Panc1 (cell line): ENCODE data around the gene MTFP1. TPM values are rescaled to one million over a fixed set of nuclear protein-coding genes. Genes with fewer than 3 reads are reported as not detected.
A peak's percentile ranks its signal among the peaks of the same experiment; 100 is the strongest.

Experiments used
- ATAC-seq: fragments of 200-7000 bp; cut with Tn5 transposase; 2 replicates; pipeline ENCODE4 v1.9.1; 2020; ENCODE audit warnings: mild to moderate bottlenecking, moderate library complexity
- BruUV-seq: library from RNA; stranded (reverse); fragments of 400-500 nt; replicated peaks from 2 replicates; lab custom pipeline; 2021; lab: Mats Ljungman, UMichigan
- CTCF ChIA-PET: fragments of 300-600 bp; sonication (Branson Sonifier 250); formaldehyde crosslinking; loops from one replicate; lab custom pipeline; 2022; ENCODE audit warnings: antibody characterized with exemption; lab: Charles Lee
- POLR2A ChIA-PET: fragments of 300-600 bp; sonication (Branson Sonifier 250); formaldehyde crosslinking; loops from one replicate; lab custom pipeline; 2022; ENCODE audit warnings: antibody characterized with exemption; lab: Charles Lee
- DNase-seq: peaks from one replicate; pipeline ENCODE4 v3.0.0-alpha.2; 2010; ENCODE audit warnings: low read depth, low spot score
- H3K27ac ChIP-seq: 2 replicates; pipeline ENCODE4 v1.5.1; 2011; ENCODE audit warnings: mild to moderate bottlenecking, low read length, inconsistent platforms
- H3K27me3 ChIP-seq: fragments of 200-500 bp; sonication (Bioruptor generic); 2 replicates; pipeline ENCODE4 v1.6.0; 2014; ENCODE audit warnings: low read length, inconsistent platforms; ENCODE audit not compliant: control insufficient read depth, insufficient read depth
- H3K36me3 ChIP-seq: fragments of 200-500 bp; sonication (Bioruptor generic); 2 replicates; pipeline ENCODE4 v1.5.1; 2014; ENCODE audit warnings: inconsistent platforms, mild to moderate bottlenecking, low read length, moderate library complexity; ENCODE audit not compliant: control insufficient read depth, insufficient read depth
- H3K4me1 ChIP-seq: 2 replicates; pipeline ENCODE4 v1.5.1; 2011; ENCODE audit warnings: inconsistent platforms, mild to moderate bottlenecking, low read length, moderate library complexity; ENCODE audit not compliant: control insufficient read depth, insufficient read depth
- H3K4me3 ChIP-seq, 2 experiments: 2 replicates each; pipeline ENCODE4 v1.5.1; 2011 to 2012; ENCODE audit warnings: low read depth in 2 of 2, low read length in 2 of 2, mild to moderate bottlenecking in 2 of 2, inconsistent platforms in 1 of 2, moderate library complexity in 1 of 2
- H3K9me3 ChIP-seq: fragments of 200-500 bp; sonication (Bioruptor generic); 2 replicates; pipeline ENCODE4 v1.5.1; 2014; ENCODE audit warnings: low read depth, mild to moderate bottlenecking, inconsistent platforms, low read length, moderate library complexity; ENCODE audit not compliant: control insufficient read depth, insufficient read depth
- POLR2AphosphoS5 ChIP-seq: IDR thresholded peaks from 2 replicates; pipeline ENCODE4 v1.6.1; 2012; ENCODE audit warnings: mild to moderate bottlenecking, low read depth, low read length, moderate library complexity
- SIN3A ChIP-seq: IDR thresholded peaks from 2 replicates; pipeline ENCODE4 v1.6.1; 2012; ENCODE audit warnings: low read depth, mild to moderate bottlenecking, low read length, moderate library complexity, borderline replicate concordance; ENCODE audit not compliant: insufficient read depth
- TCF7L2 ChIP-seq: IDR thresholded peaks from 2 replicates; pipeline ENCODE4 v1.6.1; 2011; ENCODE audit warnings: mild to moderate bottlenecking, low read depth, low read length, inconsistent platforms
- in situ Hi-C: cut with HindIII; loops from 2 replicates; pipeline ENCODE4 v1.10.0; 2016; ENCODE audit warnings: low sequenced_read_pairs, low pct_unique_long_range_greater_than_20kb
- intact Hi-C: fragments of 100-400 bp; cut with micrococcal nuclease; formaldehyde crosslinking; loops from one replicate; pipeline ENCODE4 v1.10.0; 2022; ENCODE audit not compliant: unreplicated experiment
- total RNA-seq: library from RNA; stranded (reverse); gene quantifications from one replicate; pipeline ENCODE4 v1.2.1, GENCODE V29; 2021; ENCODE audit not compliant: unreplicated experiment
- TF ChIP-seq, protein P1 (sequence below), 2 experiments: IDR thresholded peaks; 2 replicates each; pipeline ENCODE4 v1.6.1; 2011 to 2012; ENCODE audit warnings: low read depth in 2 of 2, control low read depth in 1 of 2, low read length in 1 of 2, mild to moderate bottlenecking in 1 of 2, moderate library complexity in 1 of 2; ENCODE audit not compliant: insufficient read depth in 1 of 2
- TF ChIP-seq, protein P2 (sequence below): fragments of 450-650 bp; IDR thresholded peaks from 2 replicates; pipeline ENCODE4 v1.5.1; 2017; ENCODE audit warnings: mild to moderate bottlenecking

MTFP1 gene
- total RNA-seq, 1 experiment from 2014 or later: 21.5 TPM

- peak overlapping the region; percentile 62 to 82 for H3K4me3 ChIP-seq
- DNase-seq (no peak), ATAC-seq (peak; percentile 23)
- in situ Hi-C loops (no loop called here), intact Hi-C loops (no loop called here)
- peak overlapping the region; percentile 88 for H3K27ac ChIP-seq
- peaks cover 14% of the 10 kb centered on the region for H3K4me1 ChIP-seq
- ChIA-PET POLR2A (no interaction called here), CTCF (interaction anchor here (0.5 to 0.8 kb wide), 2 partner anchors 17 to 161 kb away, joined by 3 to 4 read pairs; no protein-coding TSS in a partner anchor)
- TSS peak; percentile 48 for BruUV-seq
- no peaks in the 10 kb centered on the region; the same call in 1 of the 2 replicates for H3K36me3 ChIP-seq
- H3K9me3 ChIP-seq: no peaks in the 10 kb centered on the region
- no peak for TF ChIP-seq POLR2AphosphoS5
- TF ChIP-seq, protein P1, sequence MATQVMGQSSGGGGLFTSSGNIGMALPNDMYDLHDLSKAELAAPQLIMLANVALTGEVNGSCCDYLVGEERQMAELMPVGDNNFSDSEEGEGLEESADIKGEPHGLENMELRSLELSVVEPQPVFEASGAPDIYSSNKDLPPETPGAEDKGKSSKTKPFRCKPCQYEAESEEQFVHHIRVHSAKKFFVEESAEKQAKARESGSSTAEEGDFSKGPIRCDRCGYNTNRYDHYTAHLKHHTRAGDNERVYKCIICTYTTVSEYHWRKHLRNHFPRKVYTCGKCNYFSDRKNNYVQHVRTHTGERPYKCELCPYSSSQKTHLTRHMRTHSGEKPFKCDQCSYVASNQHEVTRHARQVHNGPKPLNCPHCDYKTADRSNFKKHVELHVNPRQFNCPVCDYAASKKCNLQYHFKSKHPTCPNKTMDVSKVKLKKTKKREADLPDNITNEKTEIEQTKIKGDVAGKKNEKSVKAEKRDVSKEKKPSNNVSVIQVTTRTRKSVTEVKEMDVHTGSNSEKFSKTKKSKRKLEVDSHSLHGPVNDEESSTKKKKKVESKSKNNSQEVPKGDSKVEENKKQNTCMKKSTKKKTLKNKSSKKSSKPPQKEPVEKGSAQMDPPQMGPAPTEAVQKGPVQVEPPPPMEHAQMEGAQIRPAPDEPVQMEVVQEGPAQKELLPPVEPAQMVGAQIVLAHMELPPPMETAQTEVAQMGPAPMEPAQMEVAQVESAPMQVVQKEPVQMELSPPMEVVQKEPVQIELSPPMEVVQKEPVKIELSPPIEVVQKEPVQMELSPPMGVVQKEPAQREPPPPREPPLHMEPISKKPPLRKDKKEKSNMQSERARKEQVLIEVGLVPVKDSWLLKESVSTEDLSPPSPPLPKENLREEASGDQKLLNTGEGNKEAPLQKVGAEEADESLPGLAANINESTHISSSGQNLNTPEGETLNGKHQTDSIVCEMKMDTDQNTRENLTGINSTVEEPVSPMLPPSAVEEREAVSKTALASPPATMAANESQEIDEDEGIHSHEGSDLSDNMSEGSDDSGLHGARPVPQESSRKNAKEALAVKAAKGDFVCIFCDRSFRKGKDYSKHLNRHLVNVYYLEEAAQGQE (IDR thresholded peaks at IDR 0.05; ENCODE audit: insufficient read depth in 1 of 2, low read depth in 2 of 2, low read length in 1 of 2): no peak
- TF ChIP-seq, protein P2, sequence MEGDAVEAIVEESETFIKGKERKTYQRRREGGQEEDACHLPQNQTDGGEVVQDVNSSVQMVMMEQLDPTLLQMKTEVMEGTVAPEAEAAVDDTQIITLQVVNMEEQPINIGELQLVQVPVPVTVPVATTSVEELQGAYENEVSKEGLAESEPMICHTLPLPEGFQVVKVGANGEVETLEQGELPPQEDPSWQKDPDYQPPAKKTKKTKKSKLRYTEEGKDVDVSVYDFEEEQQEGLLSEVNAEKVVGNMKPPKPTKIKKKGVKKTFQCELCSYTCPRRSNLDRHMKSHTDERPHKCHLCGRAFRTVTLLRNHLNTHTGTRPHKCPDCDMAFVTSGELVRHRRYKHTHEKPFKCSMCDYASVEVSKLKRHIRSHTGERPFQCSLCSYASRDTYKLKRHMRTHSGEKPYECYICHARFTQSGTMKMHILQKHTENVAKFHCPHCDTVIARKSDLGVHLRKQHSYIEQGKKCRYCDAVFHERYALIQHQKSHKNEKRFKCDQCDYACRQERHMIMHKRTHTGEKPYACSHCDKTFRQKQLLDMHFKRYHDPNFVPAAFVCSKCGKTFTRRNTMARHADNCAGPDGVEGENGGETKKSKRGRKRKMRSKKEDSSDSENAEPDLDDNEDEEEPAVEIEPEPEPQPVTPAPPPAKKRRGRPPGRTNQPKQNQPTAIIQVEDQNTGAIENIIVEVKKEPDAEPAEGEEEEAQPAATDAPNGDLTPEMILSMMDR: peak; percentile 80
- no peaks in the 10 kb centered on the region for H3K27me3 ChIP-seq
Measured at GRCh38 chr22:30426388-30427353, 1.1 kb downstream of the MTFP1 start.

GRCh38 chr22:30427871-30428270, 2.3 kb downstream of the MTFP1 start:
- in situ Hi-C loops: no loop called here
- TF ChIP-seq, protein P1 (IDR thresholded peaks at IDR 0.05; ENCODE audit: insufficient read depth in 1 of 2, low read depth in 2 of 2, low read length in 1 of 2): no peak
- TF ChIP-seq, protein P2: no peak
- TF ChIP-seq SIN3A (no peak), TCF7L2 (no peak)

More at GRCh38 chr22:30427871-30428270, 2.3 kb downstream of the MTFP1 start:
- Histone ChIP-seq H3K9me3 (no peaks in the 10 kb centered on the region), H3K27me3 (no peaks in the 10 kb centered on the region), H3K27ac (no peak overlapping the region), H3K4me1 (peaks cover 8% of the 10 kb centered on the region), H3K36me3 (no peaks in the 10 kb centered on the region; the same call in 1 of the 2 replicates), H3K4me3 (no peak overlapping the region)
- POLR2A ChIA-PET: no interaction called here
- DNase-seq (no peak), ATAC-seq (no peak)
- CTCF ChIA-PET: interaction anchor here (0.6 kb wide), 1 partner anchor 58 kb away, joined by 3 read pairs; no protein-coding TSS in a partner anchor
- intact Hi-C loops: no loop called here
- no TSS peak for BruUV-seq
